ENCODE results near the gene LRRIQ3.

Gene LRRIQ3, protein sequence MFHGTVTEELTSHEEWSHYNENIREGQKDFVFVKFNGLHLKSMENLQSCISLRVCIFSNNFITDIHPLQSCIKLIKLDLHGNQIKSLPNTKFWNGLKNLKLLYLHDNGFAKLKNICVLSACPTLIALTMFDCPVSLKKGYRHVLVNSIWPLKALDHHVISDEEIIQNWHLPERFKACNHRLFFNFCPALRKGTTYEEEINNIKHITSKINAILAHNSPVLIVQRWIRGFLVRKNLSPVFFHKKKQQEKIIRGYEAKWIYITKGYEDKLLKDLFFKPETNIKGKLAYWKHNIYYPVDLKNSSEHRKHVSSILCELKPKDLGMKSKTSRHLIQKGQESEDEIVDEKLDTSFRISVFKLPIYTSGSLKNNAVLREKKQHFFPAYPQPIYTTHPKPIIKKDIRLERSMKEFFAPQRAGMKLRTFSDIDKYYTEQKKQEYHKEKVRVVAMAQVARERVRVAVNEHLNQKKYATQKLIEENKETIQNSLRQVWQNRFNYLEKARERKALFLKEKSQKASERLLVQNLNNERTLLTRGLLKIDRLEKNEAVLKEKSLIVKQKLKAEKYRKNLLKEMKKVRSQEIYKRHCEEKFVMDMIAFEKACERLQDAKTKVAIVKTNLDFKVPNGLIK

DNA sequence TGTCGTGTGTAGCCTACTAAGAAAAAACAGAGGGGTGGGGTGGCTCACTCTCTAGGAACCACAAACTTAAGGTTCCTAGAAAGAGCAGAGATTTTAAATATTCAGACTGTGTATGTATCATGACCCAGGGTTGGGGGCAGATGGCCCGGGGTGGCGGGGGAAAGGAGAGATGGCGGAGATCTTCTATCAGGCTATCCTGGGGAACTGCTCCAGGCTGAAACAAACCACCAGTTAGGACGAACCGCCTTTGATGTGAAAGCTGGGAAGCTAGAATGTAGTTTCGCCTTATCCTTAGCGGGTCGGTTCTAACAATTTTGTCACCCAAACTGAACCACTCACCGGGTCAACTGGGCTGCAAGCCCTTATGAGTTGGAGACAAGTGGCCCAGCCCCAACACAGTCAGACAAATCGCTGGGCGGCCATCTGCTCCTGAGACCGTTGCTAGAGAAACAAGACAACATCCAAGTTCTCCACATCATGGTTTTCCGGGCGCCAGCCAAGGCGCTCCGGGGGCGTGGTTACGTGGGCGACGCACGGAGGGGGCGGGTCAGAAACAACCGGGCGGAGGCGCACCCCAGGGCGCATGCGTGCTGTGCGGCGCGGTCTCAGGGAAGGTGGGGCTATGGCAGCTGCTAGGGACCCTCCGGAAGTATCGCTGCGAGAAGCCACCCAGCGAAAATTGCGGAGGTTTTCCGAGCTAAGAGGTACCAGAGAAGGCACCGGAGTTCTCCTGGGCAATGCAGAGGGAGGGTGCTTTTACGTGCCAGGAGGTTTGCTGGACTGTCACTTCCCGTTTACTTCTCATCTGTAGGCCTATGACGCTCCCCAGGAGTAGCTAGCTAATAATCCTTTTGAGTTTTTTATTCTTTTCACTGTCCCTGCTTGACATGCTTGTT lies at the start of gene LRRIQ3, which contains the start of gene FPGT:
LRRIQ3 (minus strand) TSS at position 520 of the 896 bp plus-strand sequence. CDS start 14,492 bp downstream, outside the sequence.
FPGT (plus strand) TSS at position 586 of the 896 bp plus-strand sequence; CDS start at position 623, 37 bp downstream.
- Mint-ChIP-seq H3K4me1 (ENCODE audit: low read depth) (peaks cover 13% of the 10 kb centered on the region), H3K36me3 (ENCODE audit: low read depth) (peaks cover 7% of the 10 kb centered on the region), H3K9me3 (no peaks in the 10 kb centered on the region), H3K27ac (peak within 1 kb of the TSS; percentile 95), H3K4me3 (peak within 1 kb of the TSS; percentile 95), H3K27me3 (ENCODE audit: low read depth) (peaks cover 8% of the 10 kb centered on the region)

DNA sequence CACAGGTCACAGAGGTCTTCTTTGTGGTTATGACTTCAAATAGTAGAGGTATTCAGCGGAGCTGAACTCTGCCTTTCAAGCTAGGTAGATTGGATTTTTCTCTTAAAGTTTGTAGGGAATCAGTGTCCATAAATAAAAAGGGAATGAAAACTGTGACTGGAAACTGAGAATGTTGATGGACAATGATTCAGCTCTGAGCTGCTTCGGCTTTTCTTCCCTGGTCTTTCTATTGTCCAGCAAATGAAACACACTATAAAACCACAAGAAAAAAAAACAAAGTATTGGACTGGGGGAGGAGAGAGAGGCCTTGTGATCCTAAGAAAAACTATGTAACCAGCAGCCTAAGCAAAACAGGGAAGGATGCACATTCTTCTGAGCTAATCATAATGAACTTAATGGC lies 48.3 kb upstream of the LRRIQ3 start:
- H3K27ac Mint-ChIP-seq, result no peak overlapping the region
- no peaks in the 10 kb centered on the region for H3K9me3 Mint-ChIP-seq
- no peaks in the 10 kb centered on the region for H3K36me3 Mint-ChIP-seq (ENCODE audit: low read depth)
- no peaks in the 10 kb centered on the region for H3K4me1 Mint-ChIP-seq (ENCODE audit: low read depth)
- no peak overlapping the region for H3K4me3 Mint-ChIP-seq
- H3K27me3 Mint-ChIP-seq (ENCODE audit: low read depth), result no peaks in the 10 kb centered on the region

DNA sequence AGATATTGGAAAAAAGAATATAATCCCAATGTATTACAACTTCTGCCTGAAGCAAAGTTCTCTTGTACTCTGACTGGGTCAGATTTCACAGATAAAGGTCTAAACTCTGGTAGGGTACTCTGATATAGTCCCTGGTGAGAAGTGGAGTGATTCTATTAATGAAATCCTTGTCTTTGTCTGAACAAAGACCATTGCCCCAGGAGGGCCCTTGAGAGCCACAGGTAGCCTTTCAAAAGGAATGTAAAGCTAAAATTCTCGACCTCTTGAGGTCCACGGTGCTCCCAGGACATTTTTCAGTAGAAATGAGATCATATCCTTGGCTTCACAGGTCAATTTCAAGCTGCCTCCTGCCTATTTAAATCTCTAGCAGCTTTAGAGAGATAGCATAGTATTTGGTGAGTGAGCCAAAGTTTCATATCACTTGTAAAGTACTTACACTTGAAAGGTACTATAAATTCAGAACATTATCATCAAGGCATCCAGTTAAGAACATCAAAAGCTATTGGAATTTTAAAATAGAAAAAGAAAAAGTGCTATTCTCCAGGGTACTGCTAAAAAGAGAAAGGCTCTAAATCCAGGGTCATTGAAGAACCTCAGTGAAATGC lies 47.3 kb upstream of the LRRIQ3 start:
- Mint-ChIP-seq H3K9me3 (no peaks in the 10 kb centered on the region), H3K27ac (no peak overlapping the region), H3K4me3 (no peak overlapping the region), H3K36me3 (ENCODE audit: low read depth) (no peaks in the 10 kb centered on the region), H3K27me3 (ENCODE audit: low read depth) (no peaks in the 10 kb centered on the region), H3K4me1 (ENCODE audit: low read depth) (no peaks in the 10 kb centered on the region)

DNA sequence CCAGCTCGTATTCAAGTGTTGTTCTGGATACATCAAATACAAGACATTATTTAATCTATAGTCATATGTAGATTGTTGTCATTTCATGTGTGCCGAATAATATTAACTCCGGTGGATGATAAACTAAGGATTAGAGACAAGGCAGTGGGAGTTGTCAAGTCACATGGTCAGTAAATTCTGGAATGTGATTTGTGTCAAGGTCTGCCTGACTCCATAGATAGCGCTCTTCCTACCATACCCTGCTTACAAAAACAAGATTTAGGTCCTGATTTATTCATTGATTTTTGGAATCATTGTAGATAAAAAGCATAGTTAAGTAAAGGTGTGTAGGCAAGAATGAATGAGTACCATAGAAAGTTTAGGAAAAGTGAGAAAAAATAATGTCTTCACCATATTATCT lies 39.8 kb upstream of the LRRIQ3 start:
- Mint-ChIP-seq H3K27ac (no peak overlapping the region), H3K36me3 (ENCODE audit: low read depth) (no peaks in the 10 kb centered on the region), H3K4me1 (ENCODE audit: low read depth) (no peaks in the 10 kb centered on the region), H3K4me3 (no peak overlapping the region), H3K27me3 (ENCODE audit: low read depth) (no peaks in the 10 kb centered on the region), H3K9me3 (no peaks in the 10 kb centered on the region)

DNA sequence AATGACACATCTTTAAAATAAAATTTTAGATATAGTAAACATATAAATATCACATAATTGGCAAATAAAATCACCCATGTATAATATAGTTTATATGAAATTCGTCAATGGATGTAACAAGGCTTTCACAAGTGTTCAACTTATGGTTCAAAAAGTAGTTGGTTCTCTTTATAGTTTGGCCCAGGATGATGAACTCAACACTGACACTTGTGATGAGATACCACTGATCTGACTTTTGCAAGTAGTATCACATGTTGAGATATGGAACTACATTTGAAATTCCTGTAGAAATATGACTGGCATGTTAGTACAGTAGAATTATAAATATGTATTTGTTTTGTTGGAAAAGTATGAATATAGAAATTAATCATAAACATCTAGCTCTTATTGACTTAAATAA lies 39.1 kb upstream of the LRRIQ3 start:
- Mint-ChIP-seq H3K27me3 (ENCODE audit: low read depth) (no peaks in the 10 kb centered on the region), H3K4me1 (ENCODE audit: low read depth) (no peaks in the 10 kb centered on the region), H3K9me3 (no peaks in the 10 kb centered on the region), H3K4me3 (no peak overlapping the region), H3K36me3 (ENCODE audit: low read depth) (no peaks in the 10 kb centered on the region), H3K27ac (no peak overlapping the region)

DNA sequence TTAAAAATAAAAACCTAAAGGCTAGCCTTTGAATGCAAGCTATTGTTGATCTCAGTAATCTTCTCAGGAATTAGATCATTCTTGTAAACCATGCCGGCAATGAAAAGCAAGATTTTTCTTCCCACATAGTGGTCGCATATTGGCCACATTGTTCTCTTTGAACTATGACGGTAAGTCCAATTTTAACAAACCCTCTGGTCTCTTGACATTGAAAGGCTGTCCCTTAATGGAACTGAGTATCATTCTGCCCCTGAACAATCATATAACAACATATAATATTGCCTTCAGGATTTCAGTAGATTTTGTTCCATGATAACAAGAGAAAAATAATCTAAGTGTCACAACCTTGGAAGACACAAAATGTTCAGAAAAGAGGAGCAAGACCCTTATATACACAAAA lies 38.5 kb upstream of the LRRIQ3 start:
- Mint-ChIP-seq H3K36me3 (ENCODE audit: low read depth) (no peaks in the 10 kb centered on the region), H3K27ac (no peak overlapping the region), H3K27me3 (ENCODE audit: low read depth) (no peaks in the 10 kb centered on the region)

DNA sequence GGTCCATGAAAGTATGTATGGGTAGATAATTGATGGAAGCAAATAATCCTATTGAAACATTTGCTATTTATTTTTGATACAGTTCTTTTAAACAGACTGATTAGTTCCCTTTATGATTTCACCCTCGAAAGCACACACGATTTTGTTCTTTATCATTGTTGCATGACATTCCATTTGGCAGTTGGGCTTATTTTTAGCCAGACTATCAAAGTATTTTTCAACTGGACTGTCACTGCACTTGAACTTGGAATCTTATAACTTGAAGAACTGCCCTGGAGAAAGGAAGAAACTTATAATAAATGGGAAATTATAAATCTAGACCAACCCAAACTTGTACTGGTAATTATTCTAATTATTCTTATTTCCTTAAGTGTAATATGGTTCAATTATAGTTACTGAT lies 37.2 kb upstream of the LRRIQ3 start, which contains the start of gene TNNI3K:
TNNI3K (plus strand) TSS at position 235 of the 400 bp plus-strand sequence; CDS start at position 300, 65 bp downstream.
- Mint-ChIP-seq H3K27me3 (ENCODE audit: low read depth) (no peaks in the 10 kb centered on the region), H3K4me3 (no peak within 1 kb of the TSS), H3K36me3 (ENCODE audit: low read depth) (no peaks in the 10 kb centered on the region), H3K9me3 (no peaks in the 10 kb centered on the region), H3K27ac (no peak within 1 kb of the TSS), H3K4me1 (ENCODE audit: low read depth) (no peaks in the 10 kb centered on the region)

More for the DNA sequence above, 38.5 kb upstream of the LRRIQ3 start:
- H3K4me1 Mint-ChIP-seq (ENCODE audit: low read depth), result no peaks in the 10 kb centered on the region
- H3K4me3 Mint-ChIP-seq, result no peak overlapping the region
- H3K9me3 Mint-ChIP-seq, result no peaks in the 10 kb centered on the region

DNA sequence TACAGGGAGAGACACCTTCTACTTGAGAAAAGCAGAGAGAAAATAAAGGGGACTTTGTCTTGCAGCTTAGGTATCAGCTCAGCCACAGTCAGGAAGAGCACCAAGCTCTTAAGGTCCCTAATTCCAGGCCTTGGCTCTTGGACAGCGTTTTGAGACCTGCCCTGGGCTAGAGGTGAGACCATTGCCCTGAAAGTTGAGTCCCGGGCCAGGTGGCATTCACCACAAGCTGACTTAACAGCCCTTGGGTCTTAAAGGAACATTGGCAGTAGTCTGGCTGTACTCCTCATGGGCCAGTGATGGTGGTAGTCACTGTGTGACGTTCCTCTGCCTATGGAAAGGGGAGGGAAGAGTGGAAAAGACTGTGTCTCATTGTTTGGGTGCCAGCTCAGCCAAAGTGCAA lies 25.5 kb upstream of the LRRIQ3 start:
- Mint-ChIP-seq H3K9me3 (peaks cover 20% of the 10 kb centered on the region), H3K36me3 (ENCODE audit: low read depth) (no peaks in the 10 kb centered on the region), H3K27me3 (ENCODE audit: low read depth) (no peaks in the 10 kb centered on the region), H3K27ac (no peak overlapping the region), H3K4me1 (ENCODE audit: low read depth) (no peaks in the 10 kb centered on the region), H3K4me3 (no peak overlapping the region)

DNA sequence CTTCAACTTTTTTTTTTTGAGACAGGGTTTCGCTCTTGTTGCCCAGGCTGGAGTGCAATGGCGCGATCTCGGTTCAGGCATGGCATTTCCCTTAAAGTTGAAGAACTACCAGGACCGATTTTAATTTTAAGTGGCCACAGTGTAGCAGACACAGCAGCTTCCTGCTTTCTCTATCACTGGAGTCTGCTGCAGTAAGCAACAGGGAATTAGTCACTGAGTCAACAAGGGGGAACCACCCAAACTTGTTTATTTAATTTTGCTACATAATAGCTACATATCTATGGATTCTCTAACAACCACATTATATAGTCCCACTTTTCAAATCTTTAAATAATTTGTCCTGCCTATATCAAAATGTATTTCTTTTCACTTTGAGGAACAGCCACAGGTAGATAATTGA lies 24.7 kb upstream of the LRRIQ3 start:
- H3K27ac Mint-ChIP-seq, result no peak overlapping the region
- no peaks in the 10 kb centered on the region for H3K4me1 Mint-ChIP-seq (ENCODE audit: low read depth)
- no peak overlapping the region for H3K4me3 Mint-ChIP-seq
- H3K36me3 Mint-ChIP-seq (ENCODE audit: low read depth), result no peaks in the 10 kb centered on the region
- H3K9me3 Mint-ChIP-seq, result peaks cover 20% of the 10 kb centered on the region
- H3K27me3 Mint-ChIP-seq (ENCODE audit: low read depth), result no peaks in the 10 kb centered on the region

DNA sequence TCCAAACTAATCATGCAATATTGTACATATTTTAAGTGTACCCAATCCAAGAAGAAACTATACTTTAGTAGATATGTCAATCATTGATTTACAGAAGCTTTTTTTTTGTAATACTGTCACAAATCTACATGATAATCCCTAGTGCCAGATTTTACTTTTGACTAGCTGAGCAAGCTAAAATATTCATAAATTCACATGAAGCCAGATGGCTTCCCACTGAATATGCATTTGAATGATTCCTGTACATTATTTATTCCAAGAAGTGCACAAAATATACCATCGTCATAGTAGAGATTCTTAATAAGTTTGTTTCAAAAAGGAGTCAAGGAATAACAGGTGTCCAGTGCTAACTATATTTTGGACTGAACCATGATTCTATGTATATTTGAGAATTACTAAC lies 17.3 kb upstream of the LRRIQ3 start:
- peaks cover 8% of the 10 kb centered on the region for H3K9me3 Mint-ChIP-seq
- H3K4me3 Mint-ChIP-seq, result no peak overlapping the region
- no peaks in the 10 kb centered on the region for H3K36me3 Mint-ChIP-seq (ENCODE audit: low read depth)
- no peaks in the 10 kb centered on the region for H3K4me1 Mint-ChIP-seq (ENCODE audit: low read depth)
- H3K27ac Mint-ChIP-seq, result no peak overlapping the region
- H3K27me3 Mint-ChIP-seq (ENCODE audit: low read depth), result no peaks in the 10 kb centered on the region

DNA sequence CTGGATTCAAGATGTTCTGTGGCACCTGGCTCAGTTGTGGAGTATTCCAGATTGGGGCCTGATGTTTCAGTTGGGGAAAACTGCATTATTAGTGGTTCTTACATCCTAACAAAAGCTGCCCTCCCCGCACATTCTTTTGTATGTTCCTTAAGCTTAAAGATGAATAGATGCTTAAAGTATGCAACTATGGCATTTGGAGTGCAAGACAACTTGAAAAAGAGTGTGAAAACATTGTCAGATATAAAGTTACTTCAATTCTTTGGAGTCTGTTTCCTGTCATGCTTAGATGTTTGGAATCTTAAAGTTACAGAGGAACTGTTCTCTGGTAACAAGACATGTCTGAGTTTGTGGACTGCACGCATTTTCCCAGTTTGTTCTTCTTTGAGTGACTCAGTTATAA lies 7.3 kb upstream of the LRRIQ3 start:
- H3K9me3 Mint-ChIP-seq, result no peaks in the 10 kb centered on the region
- H3K27ac Mint-ChIP-seq, result no peak overlapping the region
- peaks cover 5% of the 10 kb centered on the region for H3K36me3 Mint-ChIP-seq (ENCODE audit: low read depth)
- H3K27me3 Mint-ChIP-seq (ENCODE audit: low read depth), result no peaks in the 10 kb centered on the region
- H3K4me1 Mint-ChIP-seq (ENCODE audit: low read depth), result peaks cover 2% of the 10 kb centered on the region
- no peak overlapping the region for H3K4me3 Mint-ChIP-seq

DNA sequence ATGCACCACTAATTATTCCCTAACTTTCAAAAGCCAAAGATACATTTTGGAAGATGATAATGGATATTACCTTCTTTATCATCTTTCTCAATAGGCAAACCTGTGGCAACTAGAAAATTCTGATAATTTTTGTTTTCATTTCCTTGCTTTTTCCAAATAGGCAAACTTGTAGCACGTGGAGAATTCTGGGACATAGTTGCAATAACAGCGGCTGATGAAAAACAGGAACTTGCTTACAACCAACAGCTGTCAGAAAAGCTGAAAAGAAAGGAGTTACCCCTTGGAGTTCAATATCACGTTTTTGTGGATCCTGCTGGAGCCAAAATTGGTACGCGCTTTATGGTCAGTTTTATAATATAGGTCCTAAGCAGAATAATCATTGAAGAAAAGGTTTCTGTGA lies 1.5 kb upstream of the LRRIQ3 start:
- no peak overlapping the region for H3K27ac Mint-ChIP-seq

DNA sequence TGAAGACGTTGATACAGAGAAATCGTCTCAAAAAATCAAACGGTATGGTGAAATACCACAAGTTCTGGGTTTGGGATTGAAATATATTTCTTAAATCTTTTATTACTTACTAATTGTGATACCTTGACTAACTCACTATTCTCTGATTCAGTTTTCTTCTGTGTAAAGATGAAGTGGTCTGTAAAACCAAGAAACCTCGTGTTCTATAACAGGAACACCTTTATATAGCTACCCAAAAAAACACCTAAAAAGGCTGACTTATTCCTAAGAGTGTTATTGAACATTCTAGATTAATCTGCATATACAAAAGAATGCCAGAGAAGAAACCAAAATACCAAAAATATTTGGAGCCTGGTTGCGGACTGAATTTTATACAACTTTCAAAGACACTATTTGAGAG lies 721 bp downstream of the LRRIQ3 start:
- Mint-ChIP-seq H3K4me1 (ENCODE audit: low read depth) (peaks cover 13% of the 10 kb centered on the region), H3K27ac (peak overlapping the region; percentile 95), H3K36me3 (ENCODE audit: low read depth) (peaks cover 7% of the 10 kb centered on the region), H3K27me3 (ENCODE audit: low read depth) (peaks cover 8% of the 10 kb centered on the region), H3K4me3 (peak overlapping the region; percentile 95), H3K9me3 (no peaks in the 10 kb centered on the region)

More for the DNA sequence above, 1.5 kb upstream of the LRRIQ3 start:
- Mint-ChIP-seq H3K4me3 (peak overlapping the region; percentile 95), H3K27me3 (ENCODE audit: low read depth) (peaks cover 8% of the 10 kb centered on the region), H3K9me3 (no peaks in the 10 kb centered on the region), H3K36me3 (ENCODE audit: low read depth) (peaks cover 7% of the 10 kb centered on the region), H3K4me1 (ENCODE audit: low read depth) (peaks cover 13% of the 10 kb centered on the region)

DNA sequence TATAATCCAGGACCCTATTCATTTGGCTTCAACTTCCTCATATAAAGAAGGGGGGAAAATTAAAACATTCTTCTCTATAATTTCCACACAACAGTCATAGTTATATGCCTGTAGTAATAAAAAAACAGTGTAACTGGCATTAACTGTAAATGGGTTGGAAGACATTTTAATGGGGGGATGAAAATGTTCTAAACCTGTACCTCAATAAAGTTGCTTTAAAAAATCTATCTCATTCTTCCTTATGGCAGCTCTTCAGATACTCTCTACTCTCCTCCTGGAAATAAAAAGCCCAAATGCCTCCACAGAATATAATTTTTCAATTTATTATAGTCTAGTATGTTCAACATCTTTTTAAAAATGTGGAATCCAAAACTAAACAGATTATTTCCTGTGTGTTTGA lies 2.6 kb downstream of the LRRIQ3 start:
- H3K4me1 Mint-ChIP-seq (ENCODE audit: low read depth), result peaks cover 13% of the 10 kb centered on the region
- no peak overlapping the region for H3K27ac Mint-ChIP-seq
- H3K27me3 Mint-ChIP-seq (ENCODE audit: low read depth), result peaks cover 8% of the 10 kb centered on the region
- H3K9me3 Mint-ChIP-seq, result no peaks in the 10 kb centered on the region
- H3K4me3 Mint-ChIP-seq, result no peak overlapping the region
- peaks cover 2% of the 10 kb centered on the region for H3K36me3 Mint-ChIP-seq (ENCODE audit: low read depth)
